HepG2 (cell line): ENCODE measurements around the gene CHID1. TPM values are rescaled to one million over a fixed set of nuclear protein-coding genes. Genes with fewer than 3 reads are reported as not detected.

Source experiments
- ATM ChIP-seq: fragments of 450-650 bp; IDR thresholded peaks from 2 replicates; pipeline ENCODE4 v1.7.1; 2017; ENCODE audit warnings: mild to moderate bottlenecking, borderline replicate concordance
- HOXA5 ChIP-seq: sonication (generic); formaldehyde crosslinking; IDR thresholded peaks from 2 replicates; pipeline ENCODE4 v1.4.0; 2020; ENCODE audit warnings: missing genetic modification reagents
- HOXD1 ChIP-seq: sonication (generic); formaldehyde crosslinking; IDR thresholded peaks from 2 replicates; pipeline ENCODE4 v1.5.0; 2020; ENCODE audit warnings: missing genetic modification reagents
- KMT2B ChIP-seq: IDR thresholded peaks from 2 replicates; pipeline ENCODE4 v1.6.1; 2016; ENCODE audit warnings: missing genetic modification reagents, missing compliant biosample characterization
- MYC ChIP-seq: sonication (generic); formaldehyde crosslinking; IDR thresholded peaks from 2 replicates; pipeline ENCODE4 v1.9.0; 2021; ENCODE audit warnings: missing genetic modification reagents, borderline replicate concordance
- ONECUT2 ChIP-seq: sonication (generic); formaldehyde crosslinking; IDR thresholded peaks from 2 replicates; pipeline ENCODE4 v1.4.0; 2020; ENCODE audit warnings: missing genetic modification reagents
- PHF21A ChIP-seq: sonication (generic); formaldehyde crosslinking; IDR thresholded peaks from 2 replicates; pipeline ENCODE4 v1.5.0; 2020; ENCODE audit warnings: mild to moderate bottlenecking, missing genetic modification reagents
- RAD21 ChIP-seq: fragments of 450-650 bp; formaldehyde crosslinking; IDR thresholded peaks from 2 replicates; pipeline ENCODE4 v1.5.0; 2020; ENCODE audit warnings: mild to moderate bottlenecking
- SMAD9 ChIP-seq: sonication (generic); formaldehyde crosslinking; IDR thresholded peaks from 2 replicates; pipeline ENCODE4 v1.5.1; 2020; ENCODE audit warnings: mild to moderate bottlenecking, missing genetic modification reagents
- SOX6 ChIP-seq, 2 experiments: fragments of 450-650 bp in 1 of 2; sonication (generic) in 1 of 2; formaldehyde crosslinking in 1 of 2; IDR thresholded peaks; 2 replicates each; pipeline versions ENCODE4 v1.4.0 to v1.6.1; 2017 to 2020; ENCODE audit warnings: antibody characterized with exemption in 1 of 2, mild to moderate bottlenecking in 1 of 2, missing genetic modification reagents in 1 of 2
- SP4 ChIP-seq: sonication (generic); formaldehyde crosslinking; IDR thresholded peaks from 2 replicates; pipeline ENCODE4 v1.8.1; 2023; ENCODE audit warnings: mild to moderate bottlenecking, missing genetic modification reagents
- TAF1 ChIP-seq: sonication (generic); formaldehyde crosslinking; IDR thresholded peaks from 2 replicates; pipeline ENCODE4 v1.4.0; 2020; ENCODE audit warnings: missing genetic modification reagents
- TBL1XR1 ChIP-seq: fragments of 150-350 bp; IDR thresholded peaks from 2 replicates; pipeline ENCODE4 v1.6.1; 2014; ENCODE audit warnings: borderline replicate concordance, low read length; ENCODE audit not compliant: partially characterized antibody
- ZNF136 ChIP-seq: sonication (generic); formaldehyde crosslinking; IDR thresholded peaks from 2 replicates; pipeline ENCODE4 v1.8.1; 2022; ENCODE audit warnings: low read depth, mild to moderate bottlenecking, moderate library complexity, missing genetic modification reagents
- polyA plus RNA-seq, 8 experiments: library from polyadenylated mRNA; depleted of rRNA in 3 of 8; stranded (reverse) in 7 of 8; unstranded in 1 of 8; fragments of >200 nt; fragmentation: Illumina TruSeq in 4 of 8; extraction: Trizol in 4 of 8; gene quantifications; 2 replicates each; pipeline versions ENCODE4 v1.2.1 to v1.2.3, GENCODE V29; 2011 to 2016; ENCODE audit warnings: low read depth in 4 of 8, missing spikeins in 1 of 8, mixed read lengths in 1 of 8; ENCODE audit not compliant: insufficient read depth in 1 of 8
- total RNA-seq, 5 experiments: library from RNA; depleted of rRNA; stranded (reverse); fragments of >200 nt; fragmentation: Illumina TruSeq; extraction: Trizol; gene quantifications; 2 replicates each; pipeline ENCODE4 v1.2.3, GENCODE V29; 2016; ENCODE audit warnings: low read depth in 1 of 5
- TF ChIP-seq, protein P1 (sequence below): sonication (generic); formaldehyde crosslinking; conservative IDR thresholded peaks from 2 replicates; pipeline ENCODE4 v1.8.0; 2022; ENCODE audit warnings: low read depth, missing genetic modification reagents
- TF ChIP-seq, protein P2 (sequence below): IDR thresholded peaks from 2 replicates; pipeline ENCODE4 v1.6.1; 2016; ENCODE audit warnings: low read depth, missing genetic modification reagents, missing compliant biosample characterization
- TF ChIP-seq, protein P3 (sequence below): sonication (generic); formaldehyde crosslinking; IDR thresholded peaks from 2 replicates; pipeline ENCODE4 v1.5.1; 2020; ENCODE audit warnings: mild to moderate bottlenecking, missing genetic modification reagents
- TF ChIP-seq, protein P4 (sequence below): sonication (generic); formaldehyde crosslinking; IDR thresholded peaks from 2 replicates; pipeline ENCODE4 v1.5.0; 2020; ENCODE audit warnings: missing genetic modification reagents

CHID1 gene
- total and polyA plus RNA-seq, 2 of the 13 experiments (the other 11 are each of a cell fraction or from before 2014, with no cell fraction given) = 65.1 to 93.6 TPM

DNA sequence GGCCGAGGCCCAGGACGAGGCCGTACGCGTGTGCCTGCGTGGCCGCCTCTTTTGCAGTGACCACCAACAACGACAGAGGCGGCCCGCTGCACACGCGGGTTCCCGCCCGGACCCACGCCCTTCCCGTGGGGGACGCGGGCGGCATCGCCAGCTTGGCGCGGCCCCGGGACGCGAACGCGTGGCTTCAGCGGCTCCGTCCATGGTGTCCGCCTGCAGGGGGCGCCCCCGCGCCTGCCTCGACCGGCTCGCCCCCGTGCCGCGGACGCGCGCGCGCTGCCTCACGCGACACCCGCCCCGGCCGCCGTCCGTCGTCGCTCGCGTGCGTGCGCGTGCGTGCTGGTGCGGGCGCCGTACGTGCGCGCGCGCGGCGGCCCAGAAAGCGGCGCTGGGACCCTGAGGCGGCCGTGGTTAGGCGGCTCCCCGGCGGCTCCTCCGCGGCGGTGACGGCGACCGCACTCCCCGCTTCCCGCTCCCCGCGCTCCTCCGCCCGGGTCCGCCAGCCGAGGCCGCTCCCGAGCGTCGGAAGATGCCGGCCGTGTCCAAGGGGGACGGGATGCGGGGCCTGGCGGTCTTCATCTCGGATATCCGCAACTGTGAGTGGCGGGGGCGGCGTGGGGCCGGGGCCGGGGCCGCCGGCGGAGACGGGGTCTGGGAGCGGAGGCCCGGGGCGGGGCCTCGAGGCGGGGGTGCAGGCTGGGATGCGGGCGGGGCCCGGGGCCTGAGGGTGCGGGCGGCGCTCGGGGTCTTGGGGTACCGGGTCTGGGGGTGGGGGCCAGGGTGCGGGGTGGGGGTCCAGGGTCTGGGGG is 15.1 kb upstream of the CHID1 start, which contains the start of gene AP2A2 (continued):
- TF ChIP-seq, protein P1, sequence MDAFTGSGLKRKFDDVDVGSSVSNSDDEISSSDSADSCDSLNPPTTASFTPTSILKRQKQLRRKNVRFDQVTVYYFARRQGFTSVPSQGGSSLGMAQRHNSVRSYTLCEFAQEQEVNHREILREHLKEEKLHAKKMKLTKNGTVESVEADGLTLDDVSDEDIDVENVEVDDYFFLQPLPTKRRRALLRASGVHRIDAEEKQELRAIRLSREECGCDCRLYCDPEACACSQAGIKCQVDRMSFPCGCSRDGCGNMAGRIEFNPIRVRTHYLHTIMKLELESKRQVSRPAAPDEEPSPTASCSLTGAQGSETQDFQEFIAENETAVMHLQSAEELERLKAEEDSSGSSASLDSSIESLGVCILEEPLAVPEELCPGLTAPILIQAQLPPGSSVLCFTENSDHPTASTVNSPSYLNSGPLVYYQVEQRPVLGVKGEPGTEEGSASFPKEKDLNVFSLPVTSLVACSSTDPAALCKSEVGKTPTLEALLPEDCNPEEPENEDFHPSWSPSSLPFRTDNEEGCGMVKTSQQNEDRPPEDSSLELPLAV (CRISPR knock-in tag) = no peak
- TF ChIP-seq SOX6 (IDR thresholded peaks at IDR 0.05) = no peak
- TF ChIP-seq SOX6 (CRISPR knock-in tag; IDR thresholded peaks at IDR 0.05) = no peak
- peak; percentile 29; the same call in 1 of the 2 replicates for TF ChIP-seq MYC (CRISPR knock-in tag)
- TF ChIP-seq ZNF136 (CRISPR knock-in tag) = no peak
- no peak for TF ChIP-seq ATM
- no peak for TF ChIP-seq HOXD1
- no peak; the same call in 1 of the 2 replicates for TF ChIP-seq SP4 (CRISPR knock-in tag)
- no peak for TF ChIP-seq KMT2B (CRISPR knock-in tag)
- TF ChIP-seq ONECUT2 (CRISPR knock-in tag) = no peak
- TF ChIP-seq, protein P2, sequence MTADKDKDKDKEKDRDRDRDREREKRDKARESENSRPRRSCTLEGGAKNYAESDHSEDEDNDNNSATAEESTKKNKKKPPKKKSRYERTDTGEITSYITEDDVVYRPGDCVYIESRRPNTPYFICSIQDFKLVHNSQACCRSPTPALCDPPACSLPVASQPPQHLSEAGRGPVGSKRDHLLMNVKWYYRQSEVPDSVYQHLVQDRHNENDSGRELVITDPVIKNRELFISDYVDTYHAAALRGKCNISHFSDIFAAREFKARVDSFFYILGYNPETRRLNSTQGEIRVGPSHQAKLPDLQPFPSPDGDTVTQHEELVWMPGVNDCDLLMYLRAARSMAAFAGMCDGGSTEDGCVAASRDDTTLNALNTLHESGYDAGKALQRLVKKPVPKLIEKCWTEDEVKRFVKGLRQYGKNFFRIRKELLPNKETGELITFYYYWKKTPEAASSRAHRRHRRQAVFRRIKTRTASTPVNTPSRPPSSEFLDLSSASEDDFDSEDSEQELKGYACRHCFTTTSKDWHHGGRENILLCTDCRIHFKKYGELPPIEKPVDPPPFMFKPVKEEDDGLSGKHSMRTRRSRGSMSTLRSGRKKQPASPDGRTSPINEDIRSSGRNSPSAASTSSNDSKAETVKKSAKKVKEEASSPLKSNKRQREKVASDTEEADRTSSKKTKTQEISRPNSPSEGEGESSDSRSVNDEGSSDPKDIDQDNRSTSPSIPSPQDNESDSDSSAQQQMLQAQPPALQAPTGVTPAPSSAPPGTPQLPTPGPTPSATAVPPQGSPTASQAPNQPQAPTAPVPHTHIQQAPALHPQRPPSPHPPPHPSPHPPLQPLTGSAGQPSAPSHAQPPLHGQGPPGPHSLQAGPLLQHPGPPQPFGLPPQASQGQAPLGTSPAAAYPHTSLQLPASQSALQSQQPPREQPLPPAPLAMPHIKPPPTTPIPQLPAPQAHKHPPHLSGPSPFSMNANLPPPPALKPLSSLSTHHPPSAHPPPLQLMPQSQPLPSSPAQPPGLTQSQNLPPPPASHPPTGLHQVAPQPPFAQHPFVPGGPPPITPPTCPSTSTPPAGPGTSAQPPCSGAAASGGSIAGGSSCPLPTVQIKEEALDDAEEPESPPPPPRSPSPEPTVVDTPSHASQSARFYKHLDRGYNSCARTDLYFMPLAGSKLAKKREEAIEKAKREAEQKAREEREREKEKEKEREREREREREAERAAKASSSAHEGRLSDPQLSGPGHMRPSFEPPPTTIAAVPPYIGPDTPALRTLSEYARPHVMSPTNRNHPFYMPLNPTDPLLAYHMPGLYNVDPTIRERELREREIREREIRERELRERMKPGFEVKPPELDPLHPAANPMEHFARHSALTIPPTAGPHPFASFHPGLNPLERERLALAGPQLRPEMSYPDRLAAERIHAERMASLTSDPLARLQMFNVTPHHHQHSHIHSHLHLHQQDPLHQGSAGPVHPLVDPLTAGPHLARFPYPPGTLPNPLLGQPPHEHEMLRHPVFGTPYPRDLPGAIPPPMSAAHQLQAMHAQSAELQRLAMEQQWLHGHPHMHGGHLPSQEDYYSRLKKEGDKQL (CRISPR knock-in tag) = no peak
- no peak for TF ChIP-seq HOXA5 (CRISPR knock-in tag)
- peak; percentile 35; the same call in 1 of the 2 replicates for TF ChIP-seq TAF1 (CRISPR knock-in tag)
- TF ChIP-seq SMAD9 = no peak
- TF ChIP-seq, protein P3, sequence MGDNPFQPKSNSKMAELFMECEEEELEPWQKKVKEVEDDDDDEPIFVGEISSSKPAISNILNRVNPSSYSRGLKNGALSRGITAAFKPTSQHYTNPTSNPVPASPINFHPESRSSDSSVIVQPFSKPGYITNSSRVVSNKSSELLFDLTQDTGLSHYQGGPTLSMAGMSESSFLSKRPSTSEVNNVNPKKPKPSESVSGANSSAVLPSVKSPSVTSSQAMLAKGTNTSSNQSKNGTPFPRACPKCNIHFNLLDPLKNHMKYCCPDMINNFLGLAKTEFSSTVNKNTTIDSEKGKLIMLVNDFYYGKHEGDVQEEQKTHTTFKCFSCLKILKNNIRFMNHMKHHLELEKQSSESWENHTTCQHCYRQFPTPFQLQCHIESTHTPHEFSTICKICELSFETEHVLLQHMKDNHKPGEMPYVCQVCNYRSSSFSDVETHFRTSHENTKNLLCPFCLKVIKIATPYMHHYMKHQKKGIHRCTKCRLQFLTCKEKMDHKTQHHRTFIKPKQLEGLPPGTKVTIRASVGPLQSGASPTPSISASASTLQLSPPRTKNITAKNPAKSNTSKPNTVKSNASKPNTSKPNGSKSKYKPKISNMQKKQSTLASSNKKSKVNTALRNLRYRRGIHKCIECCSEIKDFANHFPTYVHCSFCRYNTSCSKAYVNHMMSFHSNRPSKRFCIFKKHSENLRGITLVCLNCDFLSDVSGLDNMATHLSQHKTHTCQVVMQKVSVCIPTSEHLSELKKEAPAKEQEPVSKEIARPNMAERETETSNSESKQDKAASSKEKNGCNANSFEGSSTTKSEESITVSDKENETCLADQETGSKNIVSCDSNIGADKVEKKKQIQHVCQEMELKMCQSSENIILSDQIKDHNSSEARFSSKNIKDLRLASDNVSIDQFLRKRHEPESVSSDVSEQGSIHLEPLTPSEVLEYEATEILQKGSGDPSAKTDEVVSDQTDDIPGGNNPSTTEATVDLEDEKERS = no peak
- peak; percentile 91 for TF ChIP-seq RAD21
- TF ChIP-seq TBL1XR1 = no peak
- TF ChIP-seq, protein P4, sequence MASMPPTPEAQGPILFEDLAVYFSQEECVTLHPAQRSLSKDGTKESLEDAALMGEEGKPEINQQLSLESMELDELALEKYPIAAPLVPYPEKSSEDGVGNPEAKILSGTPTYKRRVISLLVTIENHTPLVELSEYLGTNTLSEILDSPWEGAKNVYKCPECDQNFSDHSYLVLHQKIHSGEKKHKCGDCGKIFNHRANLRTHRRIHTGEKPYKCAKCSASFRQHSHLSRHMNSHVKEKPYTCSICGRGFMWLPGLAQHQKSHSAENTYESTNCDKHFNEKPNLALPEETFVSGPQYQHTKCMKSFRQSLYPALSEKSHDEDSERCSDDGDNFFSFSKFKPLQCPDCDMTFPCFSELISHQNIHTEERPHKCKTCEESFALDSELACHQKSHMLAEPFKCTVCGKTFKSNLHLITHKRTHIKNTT (CRISPR knock-in tag) = no peak
- TF ChIP-seq PHF21A = peak; percentile 52; the same call in 1 of the 2 replicates
